ENCODE results near the gene SHB.

DNA sequence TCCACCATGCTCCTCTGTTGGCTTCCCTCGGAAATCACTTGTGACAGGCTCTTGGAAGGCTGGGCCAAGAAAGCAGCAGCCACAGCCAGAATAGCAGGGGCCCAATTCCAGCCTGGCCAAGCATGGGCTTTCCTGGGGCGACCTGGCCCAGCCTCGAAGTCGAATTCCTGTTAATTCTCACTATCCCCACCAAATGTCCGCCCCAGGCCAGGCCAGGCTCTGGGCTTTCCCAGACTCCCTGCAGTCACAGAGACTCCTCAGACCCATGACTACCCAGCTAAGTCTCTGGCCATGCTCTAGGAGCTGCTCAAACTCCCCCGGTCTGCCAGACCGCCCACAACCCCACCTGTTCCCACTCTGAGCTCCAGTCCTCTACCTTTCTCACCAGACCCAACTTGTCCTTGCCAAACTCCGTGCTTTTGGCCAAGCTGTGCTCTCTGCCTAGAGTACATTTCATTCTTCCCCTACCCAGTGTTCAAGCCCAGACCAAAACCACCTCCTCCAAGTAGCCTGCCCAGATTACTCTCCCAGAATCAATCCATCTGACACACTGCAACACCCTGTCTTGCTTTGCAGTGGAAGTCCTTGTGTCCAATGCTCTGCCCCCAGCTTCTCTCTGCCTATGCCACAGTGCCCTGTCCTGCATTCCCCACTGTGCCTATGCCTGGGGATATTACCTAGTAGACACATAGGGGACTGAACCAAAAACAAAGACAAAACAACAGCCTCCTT, 26.2 kb downstream of the SHB start:
- TF ChIP-seq, protein P1, sequence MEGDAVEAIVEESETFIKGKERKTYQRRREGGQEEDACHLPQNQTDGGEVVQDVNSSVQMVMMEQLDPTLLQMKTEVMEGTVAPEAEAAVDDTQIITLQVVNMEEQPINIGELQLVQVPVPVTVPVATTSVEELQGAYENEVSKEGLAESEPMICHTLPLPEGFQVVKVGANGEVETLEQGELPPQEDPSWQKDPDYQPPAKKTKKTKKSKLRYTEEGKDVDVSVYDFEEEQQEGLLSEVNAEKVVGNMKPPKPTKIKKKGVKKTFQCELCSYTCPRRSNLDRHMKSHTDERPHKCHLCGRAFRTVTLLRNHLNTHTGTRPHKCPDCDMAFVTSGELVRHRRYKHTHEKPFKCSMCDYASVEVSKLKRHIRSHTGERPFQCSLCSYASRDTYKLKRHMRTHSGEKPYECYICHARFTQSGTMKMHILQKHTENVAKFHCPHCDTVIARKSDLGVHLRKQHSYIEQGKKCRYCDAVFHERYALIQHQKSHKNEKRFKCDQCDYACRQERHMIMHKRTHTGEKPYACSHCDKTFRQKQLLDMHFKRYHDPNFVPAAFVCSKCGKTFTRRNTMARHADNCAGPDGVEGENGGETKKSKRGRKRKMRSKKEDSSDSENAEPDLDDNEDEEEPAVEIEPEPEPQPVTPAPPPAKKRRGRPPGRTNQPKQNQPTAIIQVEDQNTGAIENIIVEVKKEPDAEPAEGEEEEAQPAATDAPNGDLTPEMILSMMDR (IDR thresholded peaks at IDR 0.05; ENCODE audit: low read length) = no peak
- no peak for TF ChIP-seq EZH2 (IDR thresholded peaks at IDR 0.05; ENCODE audit: borderline replicate concordance, low read length)

Measured in OCI-LY1 (cell line).